NAMALWA (cell line): ENCODE data around the gene ZNF236.
"Not testable (repeated sequence)": the region's sequence is repeated elsewhere in the genome, so short reads cannot be mapped to it uniquely, and the experiment has no call there.

ENCODE experiments used
- DNase-seq: peaks from one replicate; pipeline ENCODE4 v3.0.0-alpha.2; 2015; ENCODE audit warnings: low spot score

ZNF236 gene

DNA sequence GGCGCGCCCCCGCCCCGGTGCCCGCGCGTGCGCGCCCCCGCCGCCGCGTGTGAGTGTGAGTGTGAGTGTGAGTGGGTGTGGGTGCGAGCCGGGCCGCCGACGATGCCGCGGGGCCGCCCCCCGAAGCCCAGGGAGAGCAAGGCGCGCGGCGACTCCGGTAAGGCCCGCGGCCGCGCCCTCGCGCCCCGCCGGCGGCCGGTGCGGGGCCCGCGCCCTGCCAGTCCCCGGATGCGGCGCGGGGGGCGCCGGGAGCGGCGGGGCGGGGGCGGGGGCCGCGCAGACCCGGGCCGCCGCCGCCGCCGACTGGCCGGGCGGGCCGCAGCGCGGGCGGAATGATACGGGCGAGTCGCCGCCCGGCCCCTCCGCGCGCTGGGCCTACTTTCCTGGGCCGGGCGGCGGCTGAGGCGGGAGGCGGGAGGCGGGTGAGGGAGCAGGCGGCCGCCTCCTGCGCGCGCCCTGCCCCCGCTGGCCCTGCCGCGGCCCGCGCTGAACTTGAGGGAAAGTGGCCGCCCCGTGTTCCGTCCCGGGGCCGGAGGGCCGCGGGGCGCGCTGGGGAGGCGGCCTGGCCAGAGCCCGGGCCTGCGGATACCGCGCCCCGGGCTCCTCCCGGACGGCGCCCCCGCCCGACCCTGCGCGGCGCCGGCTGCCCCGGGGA, at the start of gene ZNF236:
Gene ZNF236 (plus strand): TSS at position 52 of the 655 bp plus-strand sequence. CDS start 51 bp downstream, at position 103.
- peak; percentile 58 for DNase-seq

- DNase-seq: no peak
These were observed 49.7 kb upstream of the ZNF236 start for GRCh38 chr18:76772665-76773064.

- DNase-seq: not testable (repeated sequence)
These were observed 45.3 kb upstream of the ZNF236 start for GRCh38 chr18:76777036-76777435.

GRCh38 chr18:76783786-76784484, 38.4 kb upstream of the ZNF236 start:
- no peak for DNase-seq

- DNase-seq: no peak
These were observed 36.5 kb upstream of the ZNF236 start for GRCh38 chr18:76785872-76786271.

- no peak for DNase-seq
These were observed 33.6 kb upstream of the ZNF236 start for GRCh38 chr18:76788571-76789317.

DNA sequence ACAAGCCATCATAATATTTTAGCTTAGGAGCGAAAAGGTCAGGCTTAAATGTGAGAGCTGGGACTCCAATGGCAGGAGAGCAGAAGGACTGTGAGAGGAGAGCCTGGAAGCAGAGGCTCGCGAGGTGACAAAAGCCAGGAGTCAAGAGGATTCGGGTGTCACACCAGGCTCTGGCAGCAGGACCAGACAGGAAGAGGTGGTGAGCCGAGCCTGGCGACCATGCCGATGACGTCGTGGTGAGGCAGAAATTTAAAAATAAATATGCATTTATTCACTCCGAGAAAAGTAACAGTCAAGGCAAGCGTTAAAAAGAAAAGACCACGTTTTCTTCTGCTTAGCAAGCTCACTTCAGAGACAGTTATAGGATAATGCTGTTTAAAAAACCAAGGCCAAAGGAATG, 31.3 kb upstream of the ZNF236 start:
- DNase-seq: no peak

DNA sequence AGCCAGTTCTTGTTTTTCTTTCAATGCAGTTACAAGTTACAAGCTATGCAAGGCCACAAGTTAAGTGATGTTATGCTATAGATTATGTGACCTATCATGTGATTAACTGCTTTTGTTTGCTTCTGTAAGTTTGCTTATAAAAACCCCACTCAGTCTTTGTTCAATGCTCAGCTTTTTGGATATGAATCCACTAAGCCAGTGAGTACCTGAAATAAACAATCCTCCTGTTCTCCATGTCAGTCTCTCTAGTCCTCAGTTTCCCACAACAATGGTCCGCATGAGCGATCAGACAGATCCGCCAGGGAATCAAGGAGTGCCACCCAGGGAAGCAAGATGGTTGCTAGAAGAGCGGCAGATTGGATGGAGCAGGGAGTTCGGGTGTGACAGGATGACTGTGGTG, 30.7 kb upstream of the ZNF236 start:
- no peak for DNase-seq

DNA sequence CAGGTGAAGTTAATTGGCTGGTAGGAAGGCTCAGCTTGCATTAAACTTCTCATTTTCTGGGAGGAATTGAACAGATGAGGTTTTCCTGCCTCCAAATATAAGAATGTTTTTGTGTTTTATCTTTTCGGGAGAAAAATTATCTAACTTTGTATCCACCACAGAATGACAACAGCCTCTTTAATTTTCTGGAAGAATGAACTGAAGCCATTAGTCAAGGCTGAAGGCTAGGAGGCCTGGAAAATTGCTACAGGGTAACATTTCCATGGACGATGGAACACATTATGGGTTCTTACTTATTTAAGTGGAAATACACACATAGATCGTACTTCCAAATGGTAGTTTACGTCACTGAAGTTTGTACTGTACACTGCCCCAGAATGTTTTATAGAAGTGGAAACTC, 28.0 kb upstream of the ZNF236 start:
- no peak for DNase-seq

DNA sequence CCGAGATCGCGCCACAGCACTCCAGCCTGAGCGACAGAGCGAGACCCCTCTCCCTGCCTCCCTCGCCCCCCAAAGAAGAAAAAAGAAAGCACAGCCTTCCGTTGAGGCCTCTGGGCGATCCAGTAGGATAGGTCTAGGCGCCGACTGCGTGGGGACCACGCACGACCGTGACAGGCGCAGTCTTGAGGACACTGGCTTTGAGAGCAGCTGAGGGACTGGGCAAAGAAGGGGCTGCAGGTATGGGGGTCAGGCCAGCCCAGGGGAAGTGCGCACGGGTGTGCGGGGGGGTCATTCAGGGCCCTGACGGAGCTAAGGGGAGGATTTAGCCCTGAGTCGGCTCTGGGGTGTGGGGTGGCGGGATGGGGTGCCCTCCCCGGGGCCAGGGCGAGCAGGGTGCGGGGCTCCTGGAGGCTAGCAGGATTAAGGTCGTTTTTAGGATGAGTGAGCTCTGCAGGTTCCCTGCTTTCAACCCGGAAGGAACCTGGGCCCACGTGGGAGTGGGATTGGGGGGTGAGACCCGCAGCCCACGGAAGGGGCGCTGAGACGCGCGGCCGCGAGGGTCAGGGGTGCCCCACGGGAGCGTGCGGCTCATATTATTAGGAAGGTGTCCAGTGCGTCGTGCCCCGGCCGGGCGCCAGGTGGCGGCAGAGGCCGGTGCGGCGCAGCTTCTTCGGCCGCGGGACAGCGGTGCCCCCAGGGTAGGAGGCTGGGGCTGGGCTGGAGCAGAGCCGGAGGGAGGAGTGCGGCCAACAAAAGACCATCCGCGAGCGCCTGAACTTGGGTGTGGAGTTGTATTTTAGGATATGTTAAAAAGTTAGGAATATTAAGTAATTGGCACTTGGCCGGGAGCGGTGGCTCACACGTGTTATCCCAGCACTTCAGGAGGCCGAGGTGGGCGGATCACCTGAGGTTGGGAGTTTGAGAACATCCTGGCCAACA, 20.5 kb upstream of the ZNF236 start:
- peak; percentile 60 for DNase-seq

DNA sequence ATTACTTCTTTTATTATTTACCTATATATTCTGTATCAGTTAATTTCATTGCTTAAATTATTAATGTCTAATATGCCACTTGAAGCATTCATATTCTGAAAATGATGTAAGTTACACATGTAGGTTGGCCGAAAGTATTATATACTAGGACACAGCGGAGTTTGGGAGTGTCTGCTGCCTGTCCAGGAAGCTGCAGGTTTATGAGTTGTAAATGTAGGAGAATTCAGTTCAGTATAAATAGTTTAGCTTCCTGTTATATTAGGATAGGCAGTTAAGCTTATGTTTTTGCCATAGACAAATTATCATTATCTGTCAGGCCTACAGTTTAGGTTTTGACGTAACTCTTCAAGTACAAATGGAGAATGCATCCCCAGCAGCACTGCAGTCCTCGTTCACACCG, 18.9 kb upstream of the ZNF236 start:
- no peak for DNase-seq

GRCh38 chr18:76803814-76804213, 18.5 kb upstream of the ZNF236 start:
- DNase-seq: peak; percentile 87

DNA sequence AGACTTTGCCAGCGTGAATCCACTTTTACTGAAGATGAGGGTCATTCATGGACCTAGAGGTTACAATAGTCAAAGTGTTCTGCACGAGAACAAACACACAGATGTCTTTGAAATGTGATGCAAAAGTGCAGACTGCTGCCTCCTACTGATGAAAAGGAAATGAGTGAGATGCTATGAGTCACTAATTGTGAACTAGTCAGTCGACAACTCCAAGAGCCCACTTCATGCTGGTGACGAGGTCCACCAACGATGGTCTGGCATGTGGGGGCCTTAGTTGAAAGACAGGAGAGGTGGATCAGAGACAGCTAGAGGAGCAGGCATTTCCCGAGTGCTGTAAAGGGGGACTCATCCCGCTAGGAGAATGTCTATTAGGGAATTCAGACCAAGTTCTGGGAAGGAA, 17.1 kb upstream of the ZNF236 start:
- peak; percentile 40 for DNase-seq

DNA sequence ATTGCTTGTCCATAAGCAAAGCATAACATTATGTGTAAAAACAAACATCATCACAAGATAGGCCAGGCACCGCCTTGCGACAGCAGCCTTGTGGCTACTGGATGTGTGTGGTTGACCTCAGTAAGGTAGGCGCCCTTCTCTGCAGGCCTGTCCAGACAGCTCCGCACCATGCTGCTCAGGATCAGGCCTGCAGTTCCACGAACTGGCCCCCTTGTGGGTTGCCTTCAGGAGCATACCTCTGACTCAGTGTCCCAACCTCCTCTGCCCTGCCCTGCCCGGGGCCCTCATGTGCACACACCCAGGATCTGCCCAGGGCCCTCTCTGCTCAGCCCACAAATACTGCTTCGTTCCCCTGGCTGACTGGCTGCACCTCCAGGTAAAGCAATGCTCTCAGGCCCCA, 16.1 kb upstream of the ZNF236 start:
- no peak for DNase-seq

GRCh38 chr18:76808561-76808960, 13.8 kb upstream of the ZNF236 start:
- DNase-seq: no peak

GRCh38 chr18:76811530-76811929, 10.8 kb upstream of the ZNF236 start:
- DNase-seq: not testable (repeated sequence)

GRCh38 chr18:76814256-76814655, 8.1 kb upstream of the ZNF236 start:
- no peak for DNase-seq

DNA sequence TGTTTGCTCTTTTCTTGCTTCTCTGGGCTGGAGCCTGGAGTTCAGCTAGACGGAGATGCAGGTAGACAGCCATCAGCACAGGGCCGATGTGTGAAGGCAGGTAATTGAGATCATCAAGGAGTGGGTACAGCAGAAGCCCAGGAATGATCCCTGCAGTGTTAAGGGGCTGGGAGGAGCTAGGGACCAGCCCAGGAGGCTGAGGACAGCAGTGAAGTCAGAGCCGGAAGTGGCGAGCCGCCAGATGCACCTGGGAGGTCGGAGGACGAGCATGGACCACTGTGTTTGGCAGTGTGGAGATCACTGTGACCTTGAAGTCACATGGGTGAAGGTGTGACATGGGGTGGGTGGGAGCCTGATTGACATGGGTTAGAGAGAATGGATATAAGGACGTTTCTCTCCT, 6.2 kb upstream of the ZNF236 start:
- no peak for DNase-seq

- DNase-seq: no peak
These were observed 4.3 kb upstream of the ZNF236 start for GRCh38 chr18:76817888-76818611.

- DNase-seq: no peak
These were observed 2.8 kb upstream of the ZNF236 start for GRCh38 chr18:76819411-76820136.
